Measurements from ENCODE around the gene SARDH. TPM values are rescaled to one million over a fixed set of nuclear protein-coding genes. Genes with fewer than 3 reads are reported as not detected.

Gene SARDH
- total RNA-seq, 1 experiment from 2014 or later, result 5.3 TPM

- Mint-ChIP-seq H3K4me3 (no peak overlapping the region), H3K36me3 (ENCODE audit: insufficient read depth in 1 of 3, low read depth in 3 of 3) (peaks cover 0 to 2% (median 0%) of the 10 kb centered on the region in 3 experiments; a peak in 2 of 7 replicates), H3K27ac (peak overlapping the region in 1 of 3 experiments; percentile 80; a peak in 1 of 7 replicates), H3K27me3 (ENCODE audit: low read depth) (no peaks in the 10 kb centered on the region; the same call in 1 of the 2 replicates), H3K9me3 (no peaks in the 10 kb centered on the region), H3K4me1 (peaks cover 3 to 4% of the 10 kb centered on the region in 2 experiments; a peak in 2 of 4 replicates)
- Histone ChIP-seq H4K20me1 (ENCODE audit: control insufficient read depth, insufficient read depth, insufficient read length) (no peaks in the 10 kb centered on the region), H2BK12ac (ENCODE audit: insufficient read length, low read depth, low read length) (no peak overlapping the region), H4K8ac (replicated peaks; ENCODE audit: insufficient read length, low read depth, low read length) (no peak overlapping the region), H3K56ac (ENCODE audit: insufficient read length, low read depth, low read length) (no peak overlapping the region), H3K4ac (ENCODE audit: low read depth, low read length) (no peak overlapping the region), H2BK20ac (ENCODE audit: low read depth, low read length, poor library complexity, severe bottlenecking) (no peak overlapping the region), H4K91ac (ENCODE audit: insufficient read length, low read depth, low read length) (no peak overlapping the region), H3K79me1 (ENCODE audit: insufficient read depth, low read depth, low read length, poor library complexity, severe bottlenecking) (no peaks in the 10 kb centered on the region), H4K5ac (ENCODE audit: insufficient read length, low read depth, low read length) (no peak overlapping the region), H3K4me1 (ENCODE audit: insufficient read depth, low read length) (no peaks in the 10 kb centered on the region), H3K9me3 (ENCODE audit: control insufficient read depth, low read depth, low read length) (no peaks in the 10 kb centered on the region), H3K23ac (ENCODE audit: insufficient read length, low read depth, low read length) (no peak overlapping the region), H3K27ac (ENCODE audit: insufficient read length, low read depth, low read length) (no peak overlapping the region), H3K14ac (ENCODE audit: insufficient read depth, low read length) (no peak overlapping the region; the same call in 1 of the 2 replicates), H3T11ph (ENCODE audit: low read length) (no peak overlapping the region), H2AK5ac (ENCODE audit: insufficient read length, low read length) (no peak overlapping the region), H3K9ac (ENCODE audit: extremely low read depth, insufficient read length, low read length) (no peak overlapping the region), H3K23me2 (ENCODE audit: insufficient read length, low read depth, low read length, poor library complexity, severe bottlenecking) (peaks cover 2% of the 10 kb centered on the region), H3K4me2 (ENCODE audit: insufficient read depth, insufficient read length, low read length) (no peak overlapping the region), H2AFZ (ENCODE audit: low read length) (no peak overlapping the region), H3K18ac (ENCODE audit: insufficient read length, low read depth, low read length) (no peak overlapping the region), H2BK15ac (ENCODE audit: low read depth, low read length) (no peak overlapping the region), H2BK120ac (ENCODE audit: low read depth, low read length, poor library complexity, severe bottlenecking) (no peak overlapping the region), H3K79me2 (ENCODE audit: insufficient read depth, low read length) (no peaks in the 10 kb centered on the region), H2BK5ac (ENCODE audit: insufficient read length, low read length) (no peak overlapping the region), H3K27me3 (ENCODE audit: insufficient read depth, low read length) (no peaks in the 10 kb centered on the region)
- no peak for DNase-seq
- TF ChIP-seq, protein P1, sequence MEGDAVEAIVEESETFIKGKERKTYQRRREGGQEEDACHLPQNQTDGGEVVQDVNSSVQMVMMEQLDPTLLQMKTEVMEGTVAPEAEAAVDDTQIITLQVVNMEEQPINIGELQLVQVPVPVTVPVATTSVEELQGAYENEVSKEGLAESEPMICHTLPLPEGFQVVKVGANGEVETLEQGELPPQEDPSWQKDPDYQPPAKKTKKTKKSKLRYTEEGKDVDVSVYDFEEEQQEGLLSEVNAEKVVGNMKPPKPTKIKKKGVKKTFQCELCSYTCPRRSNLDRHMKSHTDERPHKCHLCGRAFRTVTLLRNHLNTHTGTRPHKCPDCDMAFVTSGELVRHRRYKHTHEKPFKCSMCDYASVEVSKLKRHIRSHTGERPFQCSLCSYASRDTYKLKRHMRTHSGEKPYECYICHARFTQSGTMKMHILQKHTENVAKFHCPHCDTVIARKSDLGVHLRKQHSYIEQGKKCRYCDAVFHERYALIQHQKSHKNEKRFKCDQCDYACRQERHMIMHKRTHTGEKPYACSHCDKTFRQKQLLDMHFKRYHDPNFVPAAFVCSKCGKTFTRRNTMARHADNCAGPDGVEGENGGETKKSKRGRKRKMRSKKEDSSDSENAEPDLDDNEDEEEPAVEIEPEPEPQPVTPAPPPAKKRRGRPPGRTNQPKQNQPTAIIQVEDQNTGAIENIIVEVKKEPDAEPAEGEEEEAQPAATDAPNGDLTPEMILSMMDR (conservative IDR thresholded peaks at IDR 0.05), result no peak
- WGBS (ENCODE audit: extremely low coverage, insufficient read length, low lambda C conversion rate), result no CpG with 5 or more reads among the region's 32 CpGs
These were observed 44.2 kb downstream of the SARDH start for GRCh38 chr9:133693703-133694529.

Data from H9 (cell line).